ENCODE data around the gene AACS. TPM values are rescaled to one million over a fixed set of nuclear protein-coding genes. Genes with fewer than 3 reads are reported as not detected.

AACS gene
- total RNA-seq, 1 experiment from 2014 or later: 18.1 TPM

GRCh38 chr12:125180144-125180543 lies 114.9 kb downstream of the AACS start:
- no peak for DNase-seq (ENCODE audit: extremely low read depth, low read depth)

DNA sequence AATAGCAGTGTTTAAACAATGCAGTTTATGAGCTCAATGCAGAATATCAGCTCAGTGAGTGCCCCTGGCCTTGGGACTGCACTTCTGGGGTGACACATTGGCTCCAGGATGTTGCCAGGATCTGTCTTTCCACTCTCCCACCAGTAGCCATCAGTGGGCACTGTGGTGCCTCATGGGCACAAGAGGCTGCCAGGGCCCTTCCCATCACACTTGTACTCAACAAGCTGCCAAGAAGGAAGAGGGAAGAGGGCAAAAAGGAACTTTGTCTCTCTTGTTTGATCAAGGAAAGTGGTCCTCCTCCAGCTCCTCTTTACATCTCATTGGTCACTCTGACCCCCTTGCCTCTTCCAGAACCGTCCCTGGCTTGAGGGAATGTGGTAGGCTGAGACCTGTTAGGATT lies 115.9 kb downstream of the AACS start:
- DNase-seq (ENCODE audit: extremely low read depth, low read depth): no peak

DNA sequence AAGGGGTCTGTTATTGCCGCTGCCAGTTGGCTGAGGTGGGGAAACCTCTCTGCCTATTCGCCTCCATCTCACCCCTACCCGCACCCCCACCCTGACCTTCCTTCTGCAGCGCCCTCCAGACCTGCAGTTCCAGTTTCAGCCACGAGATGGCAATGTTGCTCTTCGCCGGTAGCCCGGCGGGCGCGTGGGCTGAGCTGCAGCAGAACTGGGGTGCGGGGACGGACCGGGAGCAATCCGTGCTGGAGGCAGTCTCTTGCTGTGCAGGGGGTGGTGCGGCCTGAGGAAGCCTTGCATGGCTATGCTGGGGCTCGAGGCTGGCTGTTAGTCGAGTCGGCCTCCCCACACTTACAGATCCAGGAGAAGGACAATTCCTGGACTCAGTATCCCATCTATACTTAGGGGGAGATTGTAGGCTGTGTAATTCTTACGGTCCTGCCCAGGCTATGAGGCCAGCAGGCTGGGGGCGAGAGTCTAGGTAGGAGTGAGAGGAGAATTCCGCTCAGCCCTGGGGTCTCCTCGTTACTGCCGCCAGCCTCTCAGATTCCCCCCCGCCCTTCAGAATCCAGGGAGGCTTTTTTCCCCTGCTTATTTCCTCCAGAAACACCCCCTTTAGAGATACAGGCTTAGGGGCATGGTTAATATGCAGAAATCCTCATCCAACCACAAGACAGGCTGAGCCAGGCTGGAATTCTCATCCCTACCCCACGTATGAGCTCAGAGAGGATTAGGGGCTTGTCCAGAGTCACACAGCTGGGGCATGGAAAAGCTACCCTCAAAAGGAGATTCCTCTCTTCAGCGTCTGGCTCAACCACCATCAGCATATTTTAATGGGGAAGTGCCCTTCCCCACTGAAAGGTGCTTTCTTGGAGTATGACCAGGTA lies 118.2 kb downstream of the AACS start:
- DNase-seq (ENCODE audit: extremely low read depth, low read depth): peak; percentile 66

- DNase-seq (ENCODE audit: extremely low read depth, low read depth): no peak
Observed at GRCh38 chr12:125184213-125184967, 119.2 kb downstream of the AACS start.

- DNase-seq (ENCODE audit: extremely low read depth, low read depth): no peak
Observed at GRCh38 chr12:125185311-125185739, 120.1 kb downstream of the AACS start.

GRCh38 chr12:125185740-125186470 lies 120.7 kb downstream of the AACS start, which contains the start of gene TMEM132B:
Gene TMEM132B, plus strand, starts transcription at chr12:125186386.
- peak; percentile 74 for DNase-seq (ENCODE audit: extremely low read depth, low read depth)

DNA sequence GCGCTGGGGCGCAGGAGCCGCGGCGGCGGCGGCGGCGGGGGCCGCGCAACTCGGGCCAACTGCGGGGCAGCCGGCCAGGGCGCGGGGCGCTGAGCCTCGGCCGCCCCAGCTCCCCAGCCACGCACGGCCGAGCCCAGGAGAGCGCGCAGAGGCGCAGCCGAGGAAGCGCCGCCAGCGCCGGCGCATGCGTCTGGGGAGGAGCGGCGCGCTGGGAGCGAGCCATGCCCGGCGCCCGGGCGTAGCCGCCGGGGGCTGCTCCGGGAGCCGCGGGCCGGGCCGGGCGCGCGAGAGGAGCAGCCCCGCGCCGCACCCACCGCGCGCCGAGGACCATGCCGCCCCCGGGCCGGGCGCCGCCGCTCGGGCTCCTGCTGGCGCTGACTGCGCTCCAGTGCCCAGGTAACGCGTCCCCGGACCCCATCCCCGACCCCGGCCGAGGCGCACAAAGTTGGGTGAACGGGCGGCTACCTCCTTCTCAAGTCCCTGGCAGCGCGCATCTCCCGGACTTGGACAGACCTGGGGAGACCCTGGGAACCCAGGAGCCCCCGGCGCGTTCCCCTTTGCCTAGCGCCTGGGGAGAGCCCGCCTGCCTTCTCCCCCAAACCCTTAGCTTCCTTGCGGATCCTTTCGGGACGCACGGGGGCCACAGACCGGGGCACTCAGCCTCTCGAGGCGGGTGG lies 121.4 kb downstream of the AACS start:
- DNase-seq (ENCODE audit: extremely low read depth, low read depth): no peak

DNA sequence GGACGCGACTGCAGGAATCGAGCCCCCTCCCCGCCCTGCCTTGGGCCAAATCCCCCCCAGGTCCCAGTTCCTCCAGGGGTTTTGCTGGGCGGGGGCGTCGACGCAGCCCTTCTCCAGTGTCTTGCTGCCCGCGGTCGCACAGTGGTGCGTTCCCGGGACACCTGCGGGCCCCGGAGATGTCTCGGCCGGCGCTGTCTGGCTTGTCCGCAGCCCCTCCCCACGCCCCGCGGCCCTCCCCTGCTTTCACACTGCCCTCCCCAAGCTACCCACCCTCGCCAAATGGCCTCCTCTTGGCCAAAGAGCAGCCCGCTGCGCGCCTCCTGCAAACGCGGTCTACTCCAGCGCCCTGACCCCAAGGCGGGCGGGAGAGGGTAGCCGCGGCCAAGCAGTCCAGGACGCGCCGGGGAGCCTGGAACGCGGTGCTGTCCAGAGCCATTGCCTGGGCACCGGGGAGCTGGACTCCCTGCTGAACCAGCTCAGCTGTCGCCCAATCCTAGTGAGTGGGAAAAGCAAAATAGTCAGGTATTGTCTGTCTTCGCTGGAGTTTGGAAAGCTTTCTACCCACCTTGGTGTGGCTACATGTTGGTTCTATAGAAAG lies 122.0 kb downstream of the AACS start:
- no peak for DNase-seq (ENCODE audit: extremely low read depth, low read depth)

GRCh38 chr12:125187780-125188741 lies 122.8 kb downstream of the AACS start:
- DNase-seq (ENCODE audit: extremely low read depth, low read depth): no peak

DNA sequence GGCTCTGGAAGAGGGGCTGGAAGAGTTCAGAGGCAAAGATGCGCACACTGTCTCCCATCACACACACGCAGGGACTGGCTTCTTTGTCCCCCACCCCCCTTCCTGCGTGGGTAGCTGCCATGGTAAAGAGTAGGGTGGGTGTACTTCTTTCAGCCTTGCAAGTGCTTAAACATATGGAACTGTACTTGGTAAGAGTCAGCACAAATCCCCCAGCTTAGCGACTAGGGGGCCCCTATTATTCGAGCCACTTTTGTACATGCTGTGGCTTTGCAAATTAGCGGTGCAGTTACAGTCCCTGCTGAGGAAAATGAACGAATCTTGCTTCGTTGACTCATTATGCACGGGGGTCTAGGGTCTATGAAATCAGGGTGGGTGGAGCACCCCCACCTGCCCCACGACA lies 123.8 kb downstream of the AACS start:
- DNase-seq (ENCODE audit: extremely low read depth, low read depth): no peak

DNA sequence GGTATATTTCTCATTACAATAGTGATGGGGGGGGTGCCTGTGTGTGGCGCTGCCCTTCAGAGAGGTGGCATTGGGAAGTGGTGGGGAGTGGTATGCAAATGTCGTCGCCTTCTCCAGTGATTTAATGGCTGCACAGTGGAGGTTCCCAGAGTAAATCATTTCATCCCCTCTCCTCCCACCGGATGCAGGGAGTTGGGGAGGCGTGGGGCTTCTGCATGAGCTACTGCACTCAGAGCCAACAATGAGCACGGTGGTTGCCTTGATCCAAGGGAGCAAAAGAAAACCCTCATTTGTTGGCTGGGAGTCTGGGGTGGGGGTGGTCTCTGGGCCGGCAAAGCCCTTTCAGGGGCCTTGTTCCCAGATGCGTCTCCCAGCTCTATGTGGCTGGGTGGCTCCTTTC lies 124.3 kb downstream of the AACS start:
- no peak for DNase-seq (ENCODE audit: extremely low read depth, low read depth)

DNA sequence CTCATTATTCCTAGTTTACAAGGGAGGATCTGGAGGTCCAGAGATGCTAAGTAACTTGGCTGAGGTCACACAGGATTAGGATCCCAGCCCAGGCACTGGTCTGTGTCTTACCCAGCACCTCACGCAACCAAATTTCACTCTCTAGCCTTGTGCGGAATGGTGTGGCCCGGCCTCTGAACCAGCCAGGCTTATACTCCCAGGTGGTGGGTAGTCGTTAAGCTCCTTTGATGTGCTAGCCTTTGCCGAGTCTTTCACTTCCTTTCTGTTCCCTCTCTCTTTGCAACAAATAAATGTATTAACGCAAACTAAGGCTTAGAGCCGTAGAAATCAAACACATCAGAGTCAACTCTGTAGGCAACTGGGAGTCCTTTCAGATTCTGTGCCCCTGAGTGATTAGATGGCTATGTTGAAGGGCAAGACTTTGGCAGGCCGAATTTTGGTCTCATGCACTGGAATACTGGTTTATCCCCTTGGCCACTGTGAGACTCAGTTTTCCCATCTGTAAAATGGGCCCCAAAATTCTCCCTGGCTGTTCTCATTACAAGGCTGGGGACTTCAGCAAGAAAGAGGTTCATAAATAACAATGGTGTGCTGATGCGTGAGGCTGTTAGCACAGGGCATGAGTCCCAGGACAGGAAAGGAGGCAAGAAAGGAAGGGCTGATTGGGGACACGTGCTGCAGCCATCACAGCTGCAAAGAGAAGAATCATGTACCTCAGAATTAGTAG lies 126.3 kb downstream of the AACS start:
- DNase-seq (ENCODE audit: extremely low read depth, low read depth): no peak

- no peak for DNase-seq (ENCODE audit: extremely low read depth, low read depth)
Observed at GRCh38 chr12:125192690-125193221, 127.5 kb downstream of the AACS start.

Small RNAs within 50 kb of the gene (small RNA-seq; reads per million reads assigned to genes)
- gene AC122688.1: 0 reads per million in 2 experiments

Other genes starting within 250 kb of the AACS start
- 103 and 115 TPM in 2 replicates for gene SCARB1, start 201.6 kb upstream of the AACS start, total RNA-seq (2014; rRNA removed; shearing (Covaris generic))
- 1,852 and 1,911 TPM in 2 replicates for gene UBC, start 150.8 kb upstream of the AACS start, total RNA-seq (2014; rRNA removed; shearing (Covaris generic))
- 20.3 and 20.8 TPM in 2 replicates for gene DHX37, start 76.3 kb upstream of the AACS start, total RNA-seq (2014; rRNA removed; shearing (Covaris generic))
- 23.3 and 23.7 TPM in 2 replicates for gene BRI3BP, start 71.8 kb upstream of the AACS start, total RNA-seq (2014; rRNA removed; shearing (Covaris generic))
- 0.12 and 0.25 TPM in 2 replicates for gene TMEM132B, start 121.0 kb downstream of the AACS start, total RNA-seq (2014; rRNA removed; shearing (Covaris generic))

Measured in NCI-H460 (cell line).